Measurements from ENCODE around the gene SYNRG.
"Not testable (repeated sequence)": the region's sequence is repeated elsewhere in the genome, so short reads cannot be mapped to it uniquely, and the experiment has no call there.

Gene SYNRG

DNA sequence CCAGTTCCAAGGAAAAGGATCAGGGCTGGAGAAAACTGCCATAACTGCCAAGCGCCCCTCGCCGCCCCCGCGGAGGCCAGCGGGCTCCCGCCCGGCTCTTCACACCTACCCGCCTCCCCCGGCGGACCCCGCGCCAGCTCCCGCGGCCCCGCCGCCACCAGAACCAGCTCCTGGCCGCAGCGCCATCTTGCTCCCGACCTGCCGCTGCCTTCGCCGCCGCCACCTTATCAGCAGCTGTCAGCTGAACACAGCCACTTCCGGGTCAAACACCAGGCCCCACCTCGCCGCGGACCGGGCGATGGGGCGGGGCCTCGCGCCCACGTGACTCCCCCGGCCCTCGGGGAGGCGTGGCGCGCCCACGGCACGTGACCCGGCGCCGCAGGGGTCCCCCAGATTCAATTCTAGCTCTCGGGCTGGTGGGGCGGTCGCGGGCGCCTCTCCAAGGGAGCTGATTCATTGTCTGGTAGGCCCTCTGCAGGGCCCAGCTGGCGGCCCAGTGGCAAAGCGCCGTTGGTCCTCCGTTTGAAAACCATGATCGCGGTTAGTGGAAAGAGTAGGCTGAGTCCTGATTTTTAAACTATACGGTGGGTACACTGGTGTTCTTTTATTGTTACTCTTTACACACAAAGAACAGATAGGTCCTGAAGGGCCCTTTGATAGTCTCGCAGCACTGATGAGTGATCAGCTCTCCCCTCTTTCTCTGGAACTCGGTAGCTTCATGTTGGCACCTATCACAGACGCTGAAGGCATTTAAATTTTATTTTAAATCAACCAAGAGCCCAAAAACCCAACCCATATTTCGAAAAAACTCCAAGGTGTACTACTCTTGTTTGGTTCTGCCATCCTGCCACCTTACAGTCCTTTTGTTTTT lies at the start of gene SYNRG:
SYNRG (minus strand) TSS at position 249 of the 871 bp plus-strand sequence; CDS start at position 186, 63 bp downstream.
- DNase-seq, result peak; percentile 94

DNA sequence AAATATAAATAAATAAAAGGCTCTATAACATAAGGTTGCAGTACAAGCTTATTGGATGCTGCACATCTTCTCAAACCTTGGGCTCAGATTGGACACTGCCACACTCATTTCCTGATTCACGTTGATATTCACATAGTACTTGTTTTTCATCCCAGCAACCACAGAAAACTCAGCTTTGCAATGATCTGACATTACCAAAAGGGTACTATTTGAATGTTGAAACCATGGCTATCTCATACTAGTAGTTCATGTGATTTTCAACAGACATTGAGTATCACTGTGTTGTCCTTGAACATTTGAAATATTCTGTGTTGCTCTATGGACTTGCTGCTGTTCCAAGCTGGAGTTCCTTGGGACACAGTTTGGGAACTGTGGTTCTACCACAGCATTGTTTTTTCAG lies 48.0 kb upstream of the SYNRG start:
- DNase-seq, result no peak

DNA sequence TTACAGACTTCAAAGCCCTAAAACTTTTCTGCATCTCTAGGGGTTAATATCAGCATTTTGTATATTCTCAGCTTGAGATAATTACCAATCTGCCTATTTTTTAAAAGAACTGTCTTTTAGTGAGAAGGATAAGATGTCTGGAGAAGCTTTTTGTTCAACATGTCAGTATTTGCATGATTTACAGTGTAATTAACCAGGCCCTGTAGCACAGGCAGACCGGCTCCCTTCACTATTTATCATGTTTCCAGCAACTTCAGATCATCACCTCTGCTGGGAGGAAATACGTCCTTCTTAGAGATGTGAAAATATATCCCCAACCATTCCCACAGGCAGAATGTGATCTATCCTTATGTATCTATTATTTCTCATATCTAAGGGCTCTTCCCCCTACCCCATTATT lies 42.6 kb upstream of the SYNRG start:
- no peak for DNase-seq

DNA sequence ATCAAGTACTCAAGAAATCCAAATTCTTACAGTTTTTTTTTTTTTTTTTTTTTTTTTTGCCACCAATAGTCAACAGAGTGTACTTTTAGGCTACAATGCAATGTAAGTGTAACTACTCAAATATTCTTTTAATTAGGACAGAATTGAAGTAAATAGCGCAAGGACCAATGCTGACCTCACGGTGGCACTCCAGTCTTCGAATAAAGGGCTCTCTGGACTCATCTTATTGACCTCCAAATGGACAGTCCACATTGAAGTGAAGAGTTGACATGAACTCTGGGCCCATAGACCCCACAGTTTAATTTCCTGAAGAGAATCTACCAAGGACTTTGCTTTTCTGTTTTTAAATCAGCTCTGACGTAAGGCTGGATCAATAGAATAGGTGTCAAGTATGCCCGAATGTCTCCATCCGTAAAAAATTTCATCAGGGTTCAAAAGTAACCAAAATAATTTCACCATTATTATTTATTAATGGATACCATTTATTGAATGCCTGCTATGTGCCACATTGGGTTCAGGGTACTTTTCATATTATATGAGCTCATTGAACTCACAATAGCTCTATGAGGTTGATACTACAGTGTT lies 41.3 kb upstream of the SYNRG start:
- DNase-seq, result no peak

DNA sequence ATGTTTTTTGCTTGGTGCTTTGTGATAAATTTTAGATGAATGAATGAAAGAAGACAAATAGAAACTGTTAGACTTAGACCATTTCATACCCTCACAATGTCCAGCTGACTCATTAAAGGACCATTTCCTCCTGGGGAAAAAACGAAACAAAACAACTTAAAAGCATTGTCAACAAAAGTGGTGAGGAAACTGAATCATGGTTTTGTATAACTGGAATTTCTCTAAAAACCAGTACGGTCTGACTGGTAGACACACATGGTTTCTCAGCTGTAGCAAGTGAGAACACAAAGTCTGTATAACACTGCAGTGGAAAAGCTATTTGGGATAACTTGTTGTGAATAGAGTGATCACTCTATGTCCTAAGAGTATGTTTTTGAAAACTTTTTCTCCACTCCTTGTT lies 39.3 kb upstream of the SYNRG start:
- no peak for DNase-seq

- DNase-seq, result no peak
Measured at GRCh38 chr17:37647856-37648255, 38.6 kb upstream of the SYNRG start.

- no peak for DNase-seq
Measured at GRCh38 chr17:37643869-37644268, 34.7 kb upstream of the SYNRG start.

GRCh38 chr17:37643118-37643766 lies 34.0 kb upstream of the SYNRG start, which contains the start of gene DDX52:
Gene DDX52, minus strand, starts transcription at chr17:37643446. Its CDS starts 26 bp downstream, at chr17:37643420.
- peak; percentile 90 for DNase-seq

GRCh38 chr17:37642681-37643080 lies 33.5 kb upstream of the SYNRG start:
- DNase-seq, result no peak

- DNase-seq, result no peak
Measured at GRCh38 chr17:37640015-37640414, 30.8 kb upstream of the SYNRG start.

DNA sequence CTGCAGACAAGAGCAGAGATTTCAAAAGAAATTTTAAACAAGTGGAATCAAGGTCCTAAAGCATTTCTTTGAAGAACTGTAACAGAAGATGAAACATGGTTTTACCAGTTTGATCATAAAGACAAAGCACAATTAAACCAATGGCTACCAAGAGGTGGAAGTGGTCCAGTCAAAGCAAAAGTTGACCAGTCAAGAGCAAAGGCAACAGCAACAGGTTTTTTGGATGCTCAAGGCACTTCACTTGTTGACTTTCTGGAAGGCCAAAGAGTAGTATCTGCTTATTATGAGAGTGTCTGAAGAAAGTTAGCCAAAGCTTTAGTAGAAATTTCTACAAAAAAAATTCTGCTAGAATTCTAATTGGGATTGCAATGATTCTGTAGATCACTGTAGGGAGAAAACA lies 28.7 kb upstream of the SYNRG start:
- DNase-seq, result no peak

- not testable (repeated sequence) for DNase-seq
Measured at GRCh38 chr17:37616430-37616829, 7.2 kb upstream of the SYNRG start.

DNA sequence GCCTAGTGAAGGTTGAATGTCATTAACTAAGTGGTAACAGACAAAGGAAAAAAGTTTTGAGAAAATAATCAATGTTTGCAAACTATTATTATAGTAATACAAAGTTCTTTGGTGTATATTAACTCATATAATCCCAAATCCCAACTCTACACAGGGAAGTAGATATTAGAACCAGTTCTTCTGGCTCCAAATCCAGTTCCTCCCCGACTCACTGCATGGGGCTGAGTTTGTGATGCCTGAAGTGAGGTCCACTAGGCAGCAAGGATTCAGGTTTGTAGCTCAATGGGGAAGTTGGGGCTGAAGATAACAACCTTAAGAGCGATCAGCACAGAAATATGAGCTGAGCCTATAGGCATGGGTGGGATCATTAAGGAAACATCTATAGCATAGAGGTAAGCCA lies 5.6 kb upstream of the SYNRG start:
- no peak for DNase-seq

GRCh38 chr17:37614391-37614790 lies 5.2 kb upstream of the SYNRG start:
- no peak for DNase-seq

GRCh38 chr17:37610971-37611370 lies 1.8 kb upstream of the SYNRG start:
- no peak for DNase-seq

GRCh38 chr17:37610041-37610420 lies 813 bp upstream of the SYNRG start:
- DNase-seq, result not testable (repeated sequence)

- peak; percentile 22 for DNase-seq
Measured at GRCh38 chr17:37608351-37609169, 658 bp downstream of the SYNRG start.

DNA sequence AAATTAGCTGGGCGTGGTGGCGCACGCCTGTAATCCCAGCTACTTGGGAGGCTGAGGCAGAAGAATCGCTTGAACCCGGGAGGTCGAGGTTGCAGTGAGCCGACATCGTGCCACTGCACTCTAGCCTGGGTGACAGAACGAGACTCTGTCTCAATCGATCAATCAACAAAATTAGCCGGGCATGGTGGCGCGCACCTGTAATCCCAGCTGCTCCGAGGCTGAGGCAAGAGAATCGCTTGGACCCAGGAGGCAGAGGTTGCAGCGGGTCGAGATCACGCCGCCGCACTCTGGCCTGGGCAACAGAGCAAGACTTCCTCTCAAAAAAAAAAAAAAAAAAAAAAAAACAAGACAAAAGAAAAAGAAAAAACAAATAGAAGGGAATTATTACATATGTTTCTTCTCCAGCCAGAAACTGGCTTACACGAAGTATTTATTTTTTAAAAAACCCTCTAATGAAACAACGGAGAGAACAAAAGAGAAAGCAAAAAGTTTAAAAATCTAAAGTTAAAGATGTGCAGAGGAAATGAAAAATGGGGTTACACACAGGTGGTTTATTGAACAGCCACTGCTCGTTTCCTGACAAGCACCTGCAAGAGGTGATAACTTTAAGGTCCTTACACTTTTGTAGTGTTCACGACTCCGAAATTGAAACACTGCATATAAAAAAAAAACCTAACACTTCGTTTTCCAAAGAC lies 1.4 kb downstream of the SYNRG start:
- peak; percentile 23 for DNase-seq

GRCh38 chr17:37605813-37606505 lies 3.3 kb downstream of the SYNRG start:
- peak; percentile 25 for DNase-seq

- no peak for DNase-seq
Measured at GRCh38 chr17:37605081-37605480, 4.1 kb downstream of the SYNRG start.

- DNase-seq, result no peak
Measured at GRCh38 chr17:37604556-37604955, 4.7 kb downstream of the SYNRG start.

DNA sequence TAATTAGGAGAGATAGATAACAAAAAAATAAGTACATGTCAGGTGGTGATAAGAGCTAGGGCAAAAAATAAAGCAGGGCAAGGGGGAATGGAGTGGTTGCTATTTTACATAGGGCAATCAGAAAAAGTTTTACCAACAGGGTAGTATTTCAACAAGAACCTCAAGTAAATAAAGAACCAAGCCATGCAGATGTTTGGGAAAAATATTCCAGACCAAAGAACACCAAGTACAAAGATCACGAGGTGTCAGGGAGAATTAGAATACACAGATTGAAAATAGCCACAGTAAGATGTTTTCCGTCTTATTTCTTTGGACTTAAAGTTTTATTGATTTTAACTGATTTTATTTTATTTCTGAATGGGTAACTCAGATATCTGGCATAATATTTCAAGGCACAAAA lies 11.1 kb downstream of the SYNRG start:
- no peak for DNase-seq
